ENCODE results near the gene MXI1.

Gene MXI1

DNA sequence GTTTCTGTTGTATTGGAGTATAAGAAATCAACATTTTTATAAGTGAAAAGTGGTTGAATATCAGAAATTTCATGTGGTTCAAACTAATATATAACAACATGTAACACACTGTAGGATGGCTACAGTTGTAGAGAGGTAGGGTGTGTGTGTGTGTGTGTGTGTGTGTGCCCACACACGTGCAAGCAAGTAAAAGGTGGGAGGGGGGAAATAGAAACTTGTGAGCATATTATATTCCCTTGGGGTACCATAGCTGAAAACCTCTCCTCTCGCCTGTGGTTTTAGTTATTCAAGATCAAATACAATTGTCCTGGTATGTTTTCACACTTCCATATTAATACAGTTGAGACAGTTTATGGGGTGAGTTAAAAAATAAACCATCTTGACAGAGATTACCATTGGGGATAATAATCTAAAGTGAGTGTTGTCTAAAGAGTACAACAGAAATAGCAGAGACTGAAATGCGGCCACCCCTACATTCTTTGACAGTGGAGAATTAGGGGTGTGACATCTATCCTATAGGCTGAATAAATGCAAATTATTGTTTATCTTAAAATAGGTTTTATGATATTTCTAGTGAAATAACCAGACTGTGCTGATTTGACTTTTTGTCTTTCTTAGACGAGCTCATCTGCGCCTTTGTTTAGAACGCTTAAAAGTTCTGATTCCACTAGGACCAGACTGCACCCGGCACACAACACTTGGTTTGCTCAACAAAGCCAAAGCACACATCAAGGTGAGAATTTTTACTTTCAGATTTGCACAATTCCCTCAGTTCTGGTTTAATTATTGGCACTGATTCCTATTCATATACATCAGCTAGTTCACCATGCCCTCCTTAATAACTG lies 71.4 kb downstream of the MXI1 start:
- DNase-seq = no peak

GRCh38 chr10:110279407-110279986 lies 72.1 kb downstream of the MXI1 start:
- DNase-seq = peak; percentile 33

GRCh38 chr10:110284262-110284661 lies 76.9 kb downstream of the MXI1 start:
- DNase-seq = no peak

DNA sequence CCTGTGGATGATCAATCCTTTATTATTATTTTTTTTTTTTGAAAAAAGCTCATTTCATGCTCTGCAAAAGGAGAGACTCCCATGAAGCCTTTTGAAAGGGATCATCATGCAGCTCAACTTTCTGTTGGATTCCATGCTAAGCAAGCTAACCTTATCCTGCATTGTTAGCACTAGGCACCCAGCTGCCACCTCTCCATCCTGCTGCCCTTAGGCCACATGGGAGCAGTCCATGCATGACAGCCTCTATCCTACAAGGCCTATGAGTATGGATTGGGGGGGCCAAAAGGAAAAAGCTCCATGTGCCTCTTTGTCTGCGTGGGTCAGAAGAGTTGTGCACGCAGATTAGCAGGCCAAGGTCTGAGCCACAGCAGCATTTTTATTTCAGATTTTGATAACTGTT lies 78.1 kb downstream of the MXI1 start:
- no peak for DNase-seq

GRCh38 chr10:110286841-110287240 lies 79.4 kb downstream of the MXI1 start:
- no peak for DNase-seq

GRCh38 chr10:110296966-110297365 lies 89.6 kb downstream of the MXI1 start:
- DNase-seq = no peak

GRCh38 chr10:110300486-110300986 lies 93.1 kb downstream of the MXI1 start:
- DNase-seq = no peak

DNA sequence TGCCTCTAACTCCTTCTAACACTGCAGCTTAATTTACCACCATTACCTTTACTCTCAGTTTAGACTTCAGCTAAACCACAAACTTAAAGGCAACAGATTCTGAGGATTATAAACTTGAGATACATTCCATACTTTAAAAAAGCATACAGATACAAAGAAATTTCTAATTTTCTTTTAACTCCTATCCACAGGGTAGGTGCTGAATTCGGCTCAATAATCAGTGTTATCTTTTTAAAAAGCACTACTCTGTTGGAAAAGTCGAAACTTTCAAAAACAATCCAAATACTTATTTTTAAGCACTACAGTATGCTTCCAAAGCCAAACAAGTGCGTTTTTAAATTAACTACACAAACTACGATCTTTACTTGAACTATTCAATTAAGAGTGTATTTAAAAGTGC lies 96.3 kb downstream of the MXI1 start:
- DNase-seq = no peak

DNA sequence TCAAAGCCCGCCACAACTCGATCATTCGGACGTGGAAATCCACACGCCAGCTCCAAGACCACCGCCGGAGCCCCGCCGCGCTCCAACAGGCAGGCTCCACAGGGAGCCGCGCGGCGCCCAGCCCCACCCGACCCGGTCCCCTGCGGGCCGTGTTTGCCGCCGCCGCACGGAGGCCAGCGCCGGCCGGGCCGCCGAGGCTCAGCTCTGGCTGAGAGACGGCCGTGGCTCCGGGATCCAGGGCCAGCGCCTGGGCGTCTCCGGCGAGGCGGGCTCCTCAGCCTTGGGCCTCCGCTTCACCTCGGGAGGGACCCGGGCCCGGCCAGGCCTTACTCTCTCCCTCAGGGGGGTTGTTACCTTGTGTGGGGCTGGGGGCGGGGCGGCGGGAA lies 97.0 kb downstream of the MXI1 start:
- DNase-seq = no peak

DNA sequence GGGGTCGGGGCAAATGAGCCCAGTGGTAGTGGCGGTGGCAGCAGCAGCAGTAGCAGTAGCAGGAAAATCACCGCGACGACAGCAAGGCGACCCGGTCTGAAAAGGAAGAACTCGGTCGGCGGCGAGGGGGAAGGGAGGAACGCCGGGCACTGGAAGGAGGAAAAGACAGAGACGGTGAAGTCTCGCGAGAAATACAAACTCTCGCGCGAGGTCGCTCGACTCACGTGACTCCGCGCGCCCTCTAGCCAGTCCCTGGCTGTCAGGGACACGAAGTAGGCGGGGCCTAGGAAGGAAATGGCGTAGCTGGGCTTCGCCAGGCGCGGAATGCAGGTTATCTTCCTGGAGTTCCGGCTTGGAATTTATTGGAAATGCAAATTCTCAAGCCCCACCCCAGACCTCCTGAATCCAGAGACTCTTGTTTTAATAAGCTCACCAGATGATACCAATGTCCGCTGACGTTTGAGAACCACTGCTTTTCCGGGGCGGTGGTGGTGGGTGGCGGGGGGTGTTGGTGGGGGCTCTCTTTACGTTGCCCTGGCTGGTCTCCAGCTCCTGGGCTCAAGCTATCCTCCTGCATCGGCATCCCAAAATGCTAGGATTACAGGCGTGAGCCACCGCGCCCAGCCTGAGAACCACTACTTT lies 97.5 kb downstream of the MXI1 start, which contains the start of gene SMNDC1:
Gene SMNDC1 (minus strand): TSS at position 141 of the 642 bp plus-strand sequence. CDS start 1,333 bp downstream, outside the sequence.
- peak; percentile 97 for DNase-seq

DNA sequence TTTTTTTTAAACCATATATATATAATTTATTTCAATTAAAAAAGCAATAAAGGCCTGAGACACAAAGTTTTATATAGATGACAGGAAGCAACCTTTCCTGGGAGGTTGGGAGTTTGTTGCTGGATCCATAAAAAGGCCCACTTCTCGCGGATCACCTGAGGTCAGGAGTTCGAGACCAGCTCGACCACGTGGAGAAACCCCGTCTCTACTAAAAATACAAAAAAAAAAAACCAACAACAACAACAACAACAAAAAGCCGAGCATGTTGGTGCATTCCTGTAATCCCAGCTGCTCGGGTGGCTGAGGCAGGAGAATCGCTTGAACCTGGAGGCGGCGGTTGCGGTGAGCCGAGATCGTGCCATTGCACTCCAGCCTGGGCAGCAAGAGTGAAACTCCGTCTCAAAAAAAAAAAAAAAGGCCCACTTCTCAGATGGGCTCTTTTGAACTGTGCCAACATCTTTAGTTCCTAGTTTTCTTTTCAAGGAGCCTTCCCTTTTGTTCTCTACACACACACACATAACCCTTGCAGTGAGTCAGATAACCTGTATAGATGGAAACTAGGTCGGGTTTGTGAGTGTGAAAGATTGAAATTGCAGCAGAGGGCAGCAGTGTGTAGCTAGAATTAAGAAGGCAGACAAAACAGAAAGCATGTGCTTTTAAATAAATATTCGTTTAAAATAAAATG lies 98.5 kb downstream of the MXI1 start:
- peak; percentile 73 for DNase-seq

- DNase-seq = no peak
These were observed 99.0 kb downstream of the MXI1 start for GRCh38 chr10:110306452-110306768.

- no peak for DNase-seq
These were observed 100.4 kb downstream of the MXI1 start for GRCh38 chr10:110307805-110308204.

DNA sequence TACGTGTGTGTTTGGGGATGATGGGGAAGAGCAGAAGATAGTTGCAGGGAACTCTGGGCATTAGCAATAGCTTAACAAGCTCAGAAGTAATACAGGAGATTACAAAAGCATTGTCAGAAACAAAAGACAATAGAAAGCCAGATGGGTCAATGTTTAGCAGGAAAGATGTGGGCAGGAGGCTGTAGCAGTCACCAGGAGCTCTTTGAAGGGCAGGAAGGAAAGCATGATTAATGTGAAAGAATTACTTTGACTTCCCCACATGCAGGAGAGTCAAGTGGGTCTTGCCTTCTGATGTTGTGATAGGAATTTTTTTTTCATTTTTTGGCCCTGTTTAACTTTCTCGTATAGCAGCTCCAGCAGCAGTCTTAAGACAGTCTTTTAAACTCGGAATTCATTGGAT lies 103.3 kb downstream of the MXI1 start:
- no peak for DNase-seq

DNA sequence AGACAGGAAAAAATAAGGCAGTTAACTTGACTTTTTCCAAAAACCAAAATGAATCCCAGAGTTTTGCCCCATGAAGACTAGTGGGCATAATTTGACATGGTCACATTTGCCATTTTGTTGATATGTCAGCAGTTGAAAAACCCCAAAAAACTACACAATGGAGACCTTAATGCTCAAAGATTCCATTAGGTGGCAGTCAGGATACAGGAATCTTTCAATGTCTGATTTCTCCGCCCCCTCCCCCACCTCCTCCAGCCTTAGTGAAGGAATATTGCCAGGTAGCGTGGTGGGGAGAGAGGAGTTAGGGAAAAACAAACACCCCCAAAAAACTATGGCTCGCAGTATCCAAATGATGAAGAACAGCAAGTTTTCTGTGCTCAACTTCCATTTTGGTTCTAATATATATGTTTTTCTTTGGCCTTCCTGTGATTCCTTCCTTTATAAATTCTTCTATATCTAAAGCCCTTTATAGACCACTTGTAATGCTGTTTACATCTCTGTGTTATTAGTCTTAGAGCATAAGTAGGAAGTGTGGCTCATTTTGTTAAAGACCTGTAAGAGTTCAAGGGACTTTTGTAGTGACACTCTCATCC lies 104.0 kb downstream of the MXI1 start:
- DNase-seq = no peak

- no peak for DNase-seq
These were observed 104.8 kb downstream of the MXI1 start for GRCh38 chr10:110312206-110312605.

GRCh38 chr10:110313674-110314073 lies 106.3 kb downstream of the MXI1 start:
- DNase-seq = no peak

DNA sequence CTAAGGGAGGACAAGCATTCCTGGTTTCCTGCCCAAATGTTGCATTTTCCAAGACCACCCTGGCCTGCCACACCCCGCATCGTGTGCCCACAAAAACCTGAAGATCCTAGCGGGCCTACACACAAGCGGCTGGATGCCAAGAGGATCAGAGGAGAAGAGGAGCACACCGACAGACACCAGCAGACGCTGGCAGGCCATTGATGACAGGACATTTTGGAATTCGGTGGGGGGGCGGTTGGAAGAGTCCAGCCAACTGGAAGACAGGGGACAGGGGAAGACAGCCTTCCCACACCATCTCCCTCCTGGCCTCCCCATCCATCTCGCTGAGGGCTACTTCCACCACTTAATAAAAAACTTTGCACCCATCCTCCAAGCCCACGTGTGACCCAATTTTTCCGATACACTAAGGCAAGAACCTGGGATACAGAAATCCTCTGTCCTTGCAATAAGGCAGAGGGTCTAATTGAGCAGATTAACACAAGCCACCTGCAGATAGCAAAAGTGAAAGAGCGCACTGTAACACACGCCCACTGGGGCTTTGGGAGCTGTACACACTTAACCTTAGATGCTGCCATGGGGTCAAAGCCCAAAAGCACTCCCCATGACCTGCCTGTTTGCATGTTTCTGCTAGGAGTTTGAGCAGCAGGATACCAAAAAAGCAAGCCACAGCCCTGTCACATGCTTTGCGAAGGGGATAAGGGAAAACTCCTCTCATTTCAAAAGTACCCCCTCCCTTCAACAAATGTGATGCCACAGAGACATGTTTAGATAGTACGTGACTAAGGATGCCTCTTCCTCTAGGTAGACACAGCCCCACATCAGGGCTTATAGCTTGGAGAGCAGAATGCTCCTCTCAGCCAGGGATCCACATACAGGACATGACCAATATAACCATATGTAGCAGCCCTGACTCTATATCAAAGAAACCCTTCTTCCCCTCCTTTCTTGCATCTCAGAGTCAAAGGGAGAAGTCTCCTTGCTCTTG lies 110.8 kb downstream of the MXI1 start:
- DNase-seq = no peak

DNA sequence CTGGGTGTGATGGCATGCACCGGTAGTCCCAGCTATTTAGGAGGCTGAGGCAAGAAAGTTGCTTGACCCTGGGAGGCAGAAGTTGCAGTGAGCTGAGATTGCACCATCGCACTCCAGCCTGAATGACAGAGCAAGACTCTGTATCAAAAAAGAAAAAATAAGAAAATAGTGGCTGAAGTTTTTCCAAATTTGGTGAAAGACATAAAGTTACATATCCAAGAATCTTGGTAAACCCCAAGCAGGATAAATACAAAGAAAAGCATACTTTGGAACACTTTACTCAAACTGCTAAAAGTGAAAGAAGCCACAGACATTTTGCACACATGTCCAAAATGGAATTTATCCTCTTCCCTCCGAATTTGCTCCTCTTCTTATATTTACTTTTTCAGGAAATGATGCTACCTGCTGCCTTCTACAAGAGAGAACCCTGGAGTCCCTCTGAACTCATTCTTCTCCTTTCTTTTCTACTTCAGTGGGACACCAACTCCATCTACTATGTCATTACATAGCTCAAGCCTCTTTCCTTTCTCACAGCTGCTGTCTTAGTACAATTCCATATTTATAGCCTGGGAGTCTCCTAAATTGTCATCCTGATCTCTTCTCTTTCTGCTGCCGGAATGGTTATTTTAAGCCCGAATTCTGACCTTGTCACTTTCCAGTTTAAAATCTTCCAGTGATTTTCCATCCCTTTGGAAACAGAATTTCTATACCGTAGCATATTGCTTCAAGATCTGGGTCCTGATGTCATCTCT lies 114.6 kb downstream of the MXI1 start:
- no peak for DNase-seq

GRCh38 chr10:110323503-110323902 lies 116.1 kb downstream of the MXI1 start:
- no peak for DNase-seq
